HG02970 (cell line): ENCODE results near the gene MN1.

Experiments used
- ATAC-seq: cut with Tn5 transposase; IDR thresholded peaks from one replicate; pipeline ENCODE4 v1.9.1; 2021; ENCODE audit warnings: mild to moderate bottlenecking, moderate library complexity, moderate number of reproducible peaks; ENCODE audit not compliant: unreplicated experiment, low FRiP score

The MN1 gene

DNA sequence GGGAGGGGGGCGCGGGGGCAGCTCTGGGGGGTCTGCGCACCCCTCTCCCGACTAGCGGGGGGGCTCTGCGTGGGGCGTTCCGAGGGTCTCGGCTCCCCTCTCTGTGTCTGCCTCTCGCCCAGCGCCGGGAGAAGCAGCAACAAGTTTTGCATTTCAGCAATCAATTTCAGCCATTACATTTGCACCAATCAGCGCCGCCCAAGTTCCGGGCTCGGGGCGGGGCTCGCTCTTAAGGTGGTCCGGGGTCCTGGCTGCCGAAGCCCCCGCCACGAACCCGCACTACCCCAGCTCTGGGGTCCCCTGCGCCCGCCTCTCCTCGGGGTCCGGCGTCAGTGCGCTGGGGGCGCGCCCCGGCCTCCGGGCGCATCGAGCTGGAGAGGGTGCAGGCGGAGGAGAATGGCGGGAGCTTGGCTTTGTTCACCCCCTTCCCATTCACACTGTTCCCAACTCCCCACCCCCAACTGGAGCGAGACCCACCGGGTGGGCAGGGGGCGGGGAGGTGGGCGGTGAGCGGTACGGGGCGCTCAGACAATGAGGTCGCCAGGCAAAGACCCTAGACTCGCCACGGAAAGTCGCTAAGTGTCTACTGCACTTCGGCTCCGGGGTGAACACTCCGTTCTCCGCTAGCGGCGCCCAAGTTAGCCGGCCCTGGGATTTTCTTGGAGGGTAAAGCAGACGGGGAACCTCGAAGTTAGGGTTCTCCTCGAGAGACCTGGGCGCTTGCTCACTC, at the start of gene MN1:
Gene MN1, minus strand, starts transcription at position 141 of the 730 bp plus-strand sequence. CDS start 1,213 bp downstream, outside the sequence.
- no peak for ATAC-seq

DNA sequence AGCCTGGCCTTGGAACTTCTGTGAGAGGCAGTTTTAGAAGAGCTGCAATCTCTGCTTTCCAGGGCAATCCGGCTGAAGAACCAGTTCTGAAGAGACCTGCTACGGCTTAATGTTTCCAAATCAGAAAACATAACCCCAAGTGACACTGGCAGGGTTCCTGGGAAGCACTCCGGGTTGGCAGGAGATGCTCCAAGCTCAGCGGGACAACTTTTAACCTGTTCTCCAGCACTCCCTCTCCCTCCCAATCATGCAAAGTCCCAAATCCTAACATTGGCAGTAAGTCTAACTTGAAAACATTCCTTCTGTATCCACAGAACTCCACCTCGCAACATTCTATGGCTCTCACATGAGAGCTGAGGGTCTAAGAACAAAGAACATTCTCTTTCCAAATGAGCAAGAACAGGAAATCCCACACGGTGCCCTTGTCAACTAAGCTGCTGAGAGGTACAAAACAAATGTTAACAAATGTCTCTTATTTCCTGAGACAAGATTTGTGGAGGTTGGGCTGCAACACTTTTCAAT, 48.5 kb upstream of the MN1 start:
- ATAC-seq, result no peak

DNA sequence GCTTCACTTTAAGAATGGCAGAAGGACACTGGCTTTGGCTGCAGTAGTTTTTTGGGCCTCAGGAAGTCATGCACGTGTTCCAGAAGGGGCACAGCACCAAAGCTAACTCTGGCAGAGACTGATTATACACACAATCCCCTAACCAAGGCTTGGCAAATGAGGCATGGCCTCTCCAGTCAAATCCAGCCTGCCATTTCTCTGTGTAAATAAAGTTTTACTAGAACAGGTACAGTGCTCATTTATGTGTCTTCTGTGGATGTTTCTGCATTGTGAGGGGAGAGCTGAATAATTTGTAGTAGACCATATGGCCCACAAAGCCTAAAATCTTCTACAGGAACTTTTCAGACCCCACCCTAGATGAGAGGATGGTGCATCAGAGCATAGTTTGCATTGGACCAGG, 46.4 kb upstream of the MN1 start:
- no peak for ATAC-seq

DNA sequence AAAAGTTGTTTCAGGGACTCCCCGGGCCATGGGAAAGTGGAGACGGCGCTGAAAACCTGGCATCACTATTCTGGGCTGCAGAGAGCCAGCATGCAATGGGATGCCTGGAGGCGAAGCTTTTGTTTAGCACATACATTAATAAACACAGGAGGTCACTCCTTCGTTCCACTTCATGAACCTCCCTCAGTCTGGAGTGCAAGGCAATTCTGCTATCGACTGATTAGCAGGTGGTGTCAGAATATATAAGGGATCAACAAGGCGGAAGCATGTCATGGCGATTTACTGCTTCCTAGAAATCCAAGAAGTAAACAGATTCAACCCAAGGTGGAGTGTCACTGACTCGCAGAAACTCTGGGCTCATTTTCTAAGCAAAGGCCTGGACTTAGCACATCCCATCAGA, 45.4 kb upstream of the MN1 start:
- no peak for ATAC-seq

DNA sequence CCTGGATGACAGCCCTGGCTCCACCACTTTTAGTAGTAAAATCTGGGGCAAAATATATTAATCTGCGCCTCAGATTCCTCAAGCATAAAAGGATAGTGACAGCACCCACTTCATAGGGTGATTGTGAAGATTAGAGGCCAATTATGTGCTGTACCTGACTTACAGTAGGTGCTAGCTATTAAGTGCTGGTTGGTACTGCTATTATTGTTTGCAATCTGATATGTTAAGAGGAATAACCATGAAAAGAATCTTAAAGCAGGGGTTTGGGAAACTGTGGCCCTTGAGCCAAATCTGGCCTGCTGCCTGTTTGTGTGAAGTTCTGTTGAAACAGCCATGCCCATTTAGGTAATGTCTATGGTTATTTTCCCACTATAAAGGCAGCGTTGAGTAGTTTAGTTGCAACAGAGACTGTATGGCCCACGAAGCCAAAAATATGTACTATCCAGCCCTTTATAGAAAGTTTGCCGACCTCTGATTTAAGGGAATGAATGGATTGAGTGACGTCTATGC, 44.7 kb upstream of the MN1 start:
- ATAC-seq, result no peak

DNA sequence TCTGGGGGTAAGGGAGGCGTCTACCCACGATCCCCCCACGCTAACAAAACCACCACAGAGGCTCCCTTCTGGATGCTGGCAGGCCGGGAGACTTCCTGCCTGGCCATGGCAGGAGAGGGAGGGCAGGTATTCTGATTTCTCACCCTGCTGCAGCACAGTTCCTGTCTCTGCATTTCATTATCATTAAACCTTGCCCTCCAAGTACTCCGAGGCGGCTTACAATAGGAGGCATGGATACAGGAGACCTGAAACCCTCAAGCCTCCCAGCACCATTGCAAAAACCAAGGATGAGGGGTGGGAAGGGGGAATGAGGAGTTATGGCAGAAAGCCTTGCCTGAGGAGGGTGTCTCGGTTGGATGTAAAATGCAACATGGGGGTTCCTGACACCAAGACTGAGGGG, 44.1 kb upstream of the MN1 start:
- ATAC-seq, result no peak

DNA sequence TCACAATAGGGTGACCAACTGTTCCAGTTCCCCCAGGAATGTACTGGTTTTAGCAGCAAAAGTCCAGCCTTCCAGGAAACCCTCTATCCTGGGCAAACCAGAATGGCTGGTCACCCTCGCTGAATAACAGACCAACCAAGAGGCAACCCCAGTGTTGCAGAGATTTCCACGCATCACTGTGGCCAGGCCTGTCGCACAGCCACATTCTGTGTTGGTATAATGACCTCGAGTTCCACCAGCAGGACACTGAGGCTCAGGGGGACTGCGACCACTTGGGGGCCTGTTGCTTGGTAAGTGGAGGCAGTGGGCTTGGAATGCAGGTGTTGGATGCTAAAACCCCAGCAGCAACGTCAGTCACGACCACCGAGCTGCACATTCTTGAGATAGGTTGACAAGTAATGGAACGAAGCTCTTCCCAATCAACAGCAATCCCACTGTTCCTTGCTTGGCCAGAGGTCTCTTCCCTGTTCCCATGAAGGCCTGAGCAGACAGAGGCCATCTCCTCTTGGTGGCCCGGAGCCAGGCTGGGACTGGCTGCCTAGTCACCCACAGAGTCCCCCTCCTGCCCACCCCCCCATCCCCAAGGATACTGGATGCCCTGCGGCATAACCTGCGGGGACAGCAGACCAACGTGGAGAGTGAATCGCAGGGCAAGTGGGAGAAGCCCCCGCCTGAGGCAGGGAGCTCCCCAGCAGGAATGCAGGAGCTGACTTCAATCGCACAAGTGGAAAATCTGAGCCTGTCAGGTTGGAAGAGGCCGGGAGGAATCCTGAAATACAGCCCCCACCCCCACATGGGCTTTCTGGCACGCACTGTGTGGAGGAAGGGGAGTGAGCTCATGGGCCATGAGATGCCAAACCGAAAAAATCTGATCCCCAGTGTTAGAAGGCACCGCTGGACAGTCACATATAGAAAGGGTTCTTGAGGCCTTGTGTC, 43.4 kb upstream of the MN1 start:
- no peak for ATAC-seq

DNA sequence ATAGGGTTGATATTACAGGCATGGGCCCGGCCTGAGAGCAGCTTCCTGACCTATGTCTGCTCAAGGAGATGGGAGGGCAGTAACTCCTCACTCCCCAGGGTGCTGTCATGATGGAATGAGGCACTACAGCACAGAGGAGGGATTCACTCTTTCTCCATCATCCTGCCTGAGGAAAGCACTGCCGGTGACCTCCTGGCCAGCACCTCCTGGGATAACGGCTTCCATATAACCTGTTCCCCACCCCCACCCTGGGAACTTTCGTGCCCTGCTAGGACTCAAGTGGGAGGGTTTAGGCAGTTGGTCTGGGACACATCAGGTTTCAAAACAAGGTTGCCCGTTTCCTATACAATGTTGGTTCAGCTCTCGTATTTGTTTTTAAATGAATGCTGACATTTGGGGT, 42.7 kb upstream of the MN1 start:
- no peak for ATAC-seq

DNA sequence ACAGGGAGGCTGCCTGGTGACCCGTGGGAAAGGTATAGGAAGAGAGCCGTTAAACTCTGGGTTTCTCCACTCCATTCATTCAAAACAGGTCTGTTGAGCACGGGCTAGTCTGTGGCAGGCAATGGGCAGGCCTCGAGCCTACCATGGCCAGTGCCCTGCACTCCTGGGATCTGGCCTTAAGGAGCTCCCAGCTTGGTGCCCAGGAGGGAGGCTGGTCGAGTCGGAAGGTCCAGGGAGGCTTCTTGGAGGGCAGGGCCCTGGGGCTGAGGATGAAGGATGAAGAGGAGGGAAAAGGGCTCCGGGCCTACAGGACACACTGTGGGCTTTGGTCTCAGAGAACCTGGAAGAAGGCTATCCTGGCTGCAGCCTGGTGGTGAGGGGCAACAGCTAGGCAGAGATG, 41.9 kb upstream of the MN1 start:
- ATAC-seq, result no peak

DNA sequence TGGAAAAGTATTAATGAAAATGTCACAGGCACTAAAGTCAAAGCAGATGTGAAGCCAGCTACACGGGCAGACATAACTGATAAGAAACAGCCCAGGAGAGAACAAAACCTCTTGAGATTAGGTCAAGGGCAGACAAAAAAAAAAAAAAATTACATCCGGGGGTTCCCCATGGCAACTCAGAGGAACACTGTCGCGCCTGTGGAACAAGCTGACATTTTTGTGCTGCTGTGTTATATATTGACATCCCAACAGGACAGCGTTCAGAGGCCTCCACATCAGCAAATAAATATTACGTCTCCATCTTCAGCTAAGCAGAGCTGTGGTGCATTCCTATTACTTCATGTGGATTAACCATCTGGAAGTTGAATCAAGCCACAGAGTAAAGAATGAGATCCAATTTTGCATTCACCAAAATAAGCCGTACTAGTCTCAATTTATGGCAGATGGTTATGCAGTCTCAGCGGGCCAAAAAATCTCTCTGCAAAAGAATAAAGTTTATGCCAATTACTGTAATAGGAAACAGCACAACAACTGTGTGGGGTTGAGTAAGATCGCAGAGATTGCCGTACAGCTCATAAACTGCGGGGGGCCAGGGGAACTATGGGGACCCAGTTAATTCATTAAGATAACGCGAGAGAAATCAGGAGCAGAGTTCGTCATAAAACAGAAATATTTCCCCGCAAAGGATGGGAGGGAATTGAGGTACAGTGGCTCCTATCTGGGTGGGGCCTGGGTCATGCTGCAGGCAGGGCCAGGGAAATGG, 41.3 kb upstream of the MN1 start:
- no peak for ATAC-seq

DNA sequence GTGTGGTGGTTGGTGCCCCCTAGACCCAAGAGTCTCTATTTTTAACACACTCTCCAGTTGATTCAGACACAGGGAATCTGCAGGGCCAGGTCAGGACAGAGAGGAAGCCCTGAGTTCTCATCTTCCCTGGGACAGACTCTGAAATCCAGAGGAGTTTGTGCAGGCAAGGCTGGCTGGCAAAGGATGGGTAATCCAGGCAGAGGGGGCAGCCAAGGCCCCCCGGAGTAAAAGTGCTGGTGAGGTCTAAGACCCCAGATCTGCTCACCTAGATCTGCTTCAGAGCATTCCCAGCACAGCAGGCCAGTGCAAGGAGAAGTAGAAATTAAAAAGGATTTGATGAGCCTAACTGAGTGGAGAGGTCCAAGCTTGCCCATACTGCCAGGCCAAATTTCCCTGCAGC, 40.6 kb upstream of the MN1 start:
- ATAC-seq, result no peak

DNA sequence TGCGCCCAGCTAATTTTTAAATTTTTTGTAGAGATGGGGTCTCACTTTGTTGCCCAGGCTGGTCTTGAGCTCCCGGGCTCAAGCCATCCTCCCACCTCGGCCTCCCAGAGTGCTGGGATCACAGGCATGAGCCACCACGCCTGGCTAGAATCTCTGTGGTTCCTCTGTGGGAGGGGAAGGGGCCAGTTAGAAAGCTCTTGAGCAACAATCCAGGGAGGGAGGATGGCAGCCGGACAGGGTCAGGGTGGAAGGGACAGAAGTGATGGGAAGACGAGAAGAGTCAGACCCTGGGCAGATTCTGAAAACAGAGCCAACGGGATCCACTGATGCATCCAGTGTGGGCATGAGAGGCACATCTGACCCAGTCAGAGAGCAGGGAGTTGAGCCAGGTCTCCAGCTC, 38.9 kb upstream of the MN1 start:
- ATAC-seq, result no peak

DNA sequence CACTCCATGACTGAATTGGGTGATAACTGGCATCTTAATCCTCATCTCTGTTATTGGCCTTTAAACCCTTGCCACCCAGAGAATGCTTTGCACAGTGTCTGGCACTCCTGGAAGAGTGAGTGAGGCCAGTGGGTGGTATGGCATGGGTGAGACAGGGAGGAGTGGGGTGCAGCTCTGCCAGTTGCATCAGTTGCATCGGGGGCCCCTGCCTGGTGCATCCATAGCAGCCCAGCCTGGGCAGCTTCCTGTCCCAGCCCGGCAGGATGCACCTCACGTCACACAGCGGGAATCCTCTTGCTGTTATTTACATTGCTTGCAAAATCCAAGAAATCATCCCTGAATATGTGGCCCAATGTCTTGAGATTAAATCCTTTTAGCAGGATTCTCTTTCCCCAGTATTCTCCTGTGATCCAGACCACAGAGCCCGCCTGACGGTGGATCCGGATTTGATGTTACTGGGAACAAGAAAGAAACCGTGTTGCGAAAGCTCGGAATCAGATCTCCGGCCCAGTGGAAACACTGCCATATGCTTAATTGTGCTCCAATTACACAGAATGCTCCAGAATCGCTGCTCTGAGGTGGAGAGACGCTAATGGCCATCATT, 37.6 kb upstream of the MN1 start:
- no peak for ATAC-seq

DNA sequence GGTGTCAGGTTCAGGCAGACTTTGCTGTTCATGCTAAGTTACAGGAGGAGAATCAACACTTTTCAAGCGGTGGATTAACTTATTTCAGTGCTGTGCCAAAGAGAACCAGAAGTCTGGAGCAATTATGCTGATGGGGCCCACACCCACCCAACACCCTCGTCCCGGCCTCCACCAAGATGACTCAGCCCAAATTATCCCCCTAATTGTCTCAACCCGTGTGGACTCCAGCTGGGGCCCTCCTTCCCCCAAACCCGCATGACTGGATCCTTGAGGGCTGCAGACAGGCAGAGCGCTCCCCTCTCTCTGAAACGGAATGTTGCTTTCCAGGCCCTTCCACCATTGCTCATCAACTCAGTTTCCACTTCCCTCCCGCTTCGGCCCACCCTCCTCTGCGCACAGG, 34.6 kb upstream of the MN1 start:
- no peak for ATAC-seq

DNA sequence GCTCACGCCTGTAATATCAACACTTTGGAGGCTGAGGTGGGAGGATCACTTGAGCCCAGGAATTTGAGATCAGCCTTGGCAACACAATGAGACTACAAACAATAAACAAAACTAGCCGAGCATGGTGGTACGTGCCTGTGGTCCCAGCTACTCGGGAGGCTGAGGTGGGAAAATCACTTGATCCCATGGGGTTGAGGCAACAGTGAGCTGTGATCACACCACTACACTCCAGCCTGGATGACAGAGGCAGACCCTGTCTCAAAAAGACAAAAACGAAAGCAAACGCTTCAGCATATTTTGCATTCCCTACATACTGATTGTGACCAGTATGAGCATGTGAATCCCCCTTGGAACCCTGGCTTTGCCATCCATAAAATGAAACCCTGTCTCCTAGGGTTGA, 33.9 kb upstream of the MN1 start:
- ATAC-seq, result no peak

DNA sequence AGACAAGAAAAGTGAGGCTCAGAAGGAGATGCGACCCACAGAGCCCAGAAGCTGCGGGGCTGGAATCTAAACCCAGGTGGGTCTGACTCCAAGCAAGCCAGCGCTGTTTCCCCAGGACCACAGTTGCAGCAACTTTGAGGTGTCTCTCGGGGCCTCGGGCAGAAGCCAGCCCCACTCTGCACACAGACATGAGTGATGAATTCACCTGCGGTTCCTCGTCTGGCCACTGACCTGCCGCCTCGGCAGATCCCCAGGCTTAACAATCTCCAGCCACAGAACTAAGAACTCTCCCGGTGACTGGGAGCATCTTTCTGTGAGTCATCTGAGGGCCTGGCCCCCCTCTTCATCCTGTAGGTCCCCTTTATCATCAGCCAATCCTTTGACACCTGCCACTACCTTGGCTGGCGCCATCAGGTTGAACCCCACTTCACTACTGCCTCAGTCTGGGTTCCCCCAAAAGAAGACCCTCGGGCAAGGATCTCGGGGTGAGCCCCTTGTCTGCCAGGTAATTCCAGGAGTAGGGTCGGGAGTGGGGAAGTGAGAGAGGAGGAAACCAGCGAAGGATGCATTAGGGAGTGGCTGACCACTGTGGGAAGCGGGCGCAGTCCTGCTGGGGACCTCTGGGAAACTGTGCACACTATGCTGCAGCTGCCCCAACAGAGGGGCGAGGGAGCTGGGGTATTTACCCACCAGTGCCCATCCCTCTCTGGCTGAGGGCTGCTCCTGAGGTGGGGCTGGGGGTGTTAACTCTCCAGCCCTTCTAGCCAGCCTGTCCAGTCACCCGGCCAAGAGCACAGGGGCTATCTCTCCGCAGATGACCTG, 33.0 kb upstream of the MN1 start:
- no peak for ATAC-seq

DNA sequence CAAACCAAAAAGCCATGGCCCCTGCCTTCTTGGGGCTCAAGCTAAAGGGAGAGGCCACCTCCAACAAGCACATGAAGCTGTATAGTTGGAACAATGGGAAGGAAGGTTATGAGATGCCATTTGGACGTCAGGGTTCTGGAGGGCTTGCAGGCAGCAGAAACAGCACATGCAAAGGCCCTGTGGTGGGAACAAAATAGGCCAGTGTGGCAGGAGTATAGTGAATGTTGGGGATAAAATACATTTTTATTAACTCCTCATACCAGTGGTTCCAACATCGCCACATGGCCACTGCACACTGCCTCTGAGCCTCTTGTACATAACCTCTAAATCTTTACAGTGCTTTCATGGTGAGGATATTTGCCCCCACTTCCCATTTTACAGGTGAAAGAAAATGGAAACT, 32.2 kb upstream of the MN1 start:
- ATAC-seq, result no peak

DNA sequence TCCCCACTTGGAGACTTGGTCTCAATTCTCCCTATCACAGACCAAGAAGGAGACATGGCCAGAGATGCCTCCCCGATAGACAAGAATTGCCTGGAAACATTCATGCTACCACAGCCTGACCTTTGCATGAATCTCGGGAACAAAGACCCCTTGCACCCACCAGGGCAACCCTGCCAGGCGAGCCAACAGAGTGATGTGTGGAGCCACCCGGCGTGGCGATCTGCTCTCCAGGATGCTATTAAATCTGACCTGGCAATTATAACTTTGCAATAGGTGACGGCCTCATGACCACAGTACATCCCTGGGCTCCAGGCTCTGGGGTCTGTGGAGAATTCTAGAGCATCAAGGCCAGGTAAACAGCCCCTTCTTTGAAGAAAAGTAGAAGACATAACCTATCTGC, 31.1 kb upstream of the MN1 start:
- no peak for ATAC-seq

DNA sequence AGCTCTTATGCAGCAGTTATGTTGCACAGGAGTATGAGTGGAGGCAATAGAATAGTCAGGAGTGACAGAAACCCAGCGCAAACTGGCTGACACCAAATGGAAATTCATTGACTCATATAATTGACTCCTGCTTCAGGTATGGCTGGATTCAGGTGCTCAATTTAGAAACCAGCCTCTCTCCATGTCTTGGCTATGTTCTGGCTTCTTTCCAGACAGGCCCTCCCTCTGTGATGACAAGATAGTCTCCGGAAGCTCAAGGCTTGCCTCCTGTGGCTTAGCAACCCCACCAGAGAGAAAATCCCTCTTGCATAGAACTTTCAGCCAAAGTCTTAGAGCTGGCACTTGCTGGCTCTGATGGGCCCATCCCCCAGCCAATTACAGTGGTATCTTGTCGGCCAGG, 28.1 kb upstream of the MN1 start:
- no peak for ATAC-seq
